Endothelial cell of umbilical vein (primary cell): Measurements from ENCODE around the gene SGSH. TPM values are rescaled to one million over a fixed set of nuclear protein-coding genes. Genes with fewer than 3 reads are reported as not detected.
"Not testable (repeated sequence)": the region's sequence is repeated elsewhere in the genome, so short reads cannot be mapped to it uniquely, and the experiment has no call there.

Experiments used
- BruUV-seq: library from RNA; stranded (reverse); fragments of 400-500 nt; replicated peaks from 2 replicates; lab custom pipeline; 2021; lab: Mats Ljungman, UMichigan
- CTCF ChIA-PET: fragments of 300-600, 350-600 bp; sonication (Branson Sonifier 250); formaldehyde crosslinking; loops from one replicate; lab custom pipeline; 2021; ENCODE audit warnings: antibody characterized with exemption, inconsistent platforms; lab: Charles Lee
- POLR2A ChIA-PET: fragments of 300-600, 350-600 bp; sonication (Branson Sonifier 250); formaldehyde crosslinking; loops from one replicate; lab custom pipeline; 2021; ENCODE audit warnings: antibody characterized with exemption, inconsistent platforms; lab: Charles Lee
- DNase-seq: peaks from one replicate; pipeline ENCODE4 v3.0.0-alpha.2; 2011; ENCODE audit warnings: low read depth, low spot score
- FAIRE-seq: peaks from 2 replicates; lab custom pipeline; 2011; peaks lifted over from hg19 to GRCh38; lab: Jason Lieb, UNC
- H2AFZ ChIP-seq: 2 replicates; pipeline ENCODE4 v1.6.0; 2012; ENCODE audit warnings: low read depth, low read length, control low read depth, inconsistent platforms
- H3K27ac ChIP-seq: 2 replicates; pipeline ENCODE4 v1.5.1; 2011; ENCODE audit warnings: low read depth, mild to moderate bottlenecking, control low read depth, low read length, moderate library complexity; ENCODE audit not compliant: insufficient read depth
- H3K27me3 ChIP-seq, 2 experiments: 2 replicates each; pipeline versions ENCODE4 v1.6.0 to v1.6.1; 2011; ENCODE audit warnings: low read length in 2 of 2, mixed read lengths in 1 of 2; ENCODE audit not compliant: control insufficient read depth in 2 of 2, insufficient read depth in 2 of 2
- H3K36me3 ChIP-seq, 2 experiments: 2 replicates in 1 of 2; 3 replicates in 1 of 2; pipeline ENCODE4 v1.5.1; 2011; ENCODE audit warnings: low read length in 2 of 2, mild to moderate bottlenecking in 1 of 2, moderate library complexity in 1 of 2; ENCODE audit not compliant: control insufficient read depth in 2 of 2, insufficient read depth in 2 of 2; ENCODE audit errors: extremely low read depth in 1 of 2
- H3K4me1 ChIP-seq: 3 replicates; pipeline ENCODE4 v1.5.1; 2011; ENCODE audit warnings: mild to moderate bottlenecking, low read length; ENCODE audit not compliant: control insufficient read depth, insufficient read depth; ENCODE audit errors: extremely low read depth
- H3K4me2 ChIP-seq: 2 replicates; pipeline ENCODE4 v1.6.1; 2011; ENCODE audit warnings: low read length, control low read depth, mixed read lengths; ENCODE audit not compliant: insufficient read depth
- H3K4me3 ChIP-seq, 3 experiments: fragments of 200-600 bp in 1 of 3; sonication (generic), shearing (Covaris generic) in 1 of 3; replicated peaks in 1 of 3; 2 replicates each; pipeline ENCODE4 v1.5.1; 2011 to 2016; ENCODE audit warnings: control low read depth in 3 of 3, low read length in 3 of 3, mild to moderate bottlenecking in 2 of 3, inconsistent platforms in 1 of 3, low read depth in 1 of 3, moderate library complexity in 1 of 3; ENCODE audit not compliant: insufficient read depth in 1 of 3
- H3K79me2 ChIP-seq: 2 replicates; pipeline ENCODE4 v1.6.0; 2012; ENCODE audit warnings: low read length, inconsistent platforms; ENCODE audit not compliant: control insufficient read depth, insufficient read depth
- H3K9ac ChIP-seq: replicated peaks from 2 replicates; pipeline ENCODE3; 2011; ENCODE audit warnings: low read length, control low read depth; ENCODE audit not compliant: insufficient read depth; ENCODE audit errors: extremely low read depth
- H3K9me1 ChIP-seq: replicated peaks from 3 replicates; pipeline ENCODE4 v1.6.0; 2011; ENCODE audit warnings: mild to moderate bottlenecking, low read length; ENCODE audit not compliant: control insufficient read depth, insufficient read depth; ENCODE audit errors: extremely low read depth
- H3K9me3 ChIP-seq: replicated peaks from 2 replicates; pipeline ENCODE4 v1.5.1; 2012; ENCODE audit warnings: low read length, inconsistent platforms; ENCODE audit not compliant: control insufficient read depth, insufficient read depth
- H4K20me1 ChIP-seq: replicated peaks from 2 replicates; pipeline ENCODE3; 2011; ENCODE audit warnings: mild to moderate bottlenecking, low read length; ENCODE audit not compliant: control insufficient read depth, insufficient read depth; ENCODE audit errors: extremely low read depth
- EZH2 ChIP-seq: IDR thresholded peaks from 2 replicates; pipeline ENCODE4 v1.6.1; 2012; ENCODE audit warnings: borderline replicate concordance, low read depth, mild to moderate bottlenecking, moderate library complexity, low read length, inconsistent platforms; ENCODE audit not compliant: severe bottlenecking
- FOS ChIP-seq: IDR thresholded peaks from 2 replicates; pipeline ENCODE4 v1.6.1; 2011; ENCODE audit warnings: mild to moderate bottlenecking, low read length, moderate library complexity, borderline replicate concordance; ENCODE audit not compliant: insufficient read depth
- GATA2 ChIP-seq: IDR thresholded peaks from 2 replicates; pipeline ENCODE4 v1.7.0; 2011; ENCODE audit warnings: low read depth, mild to moderate bottlenecking, moderate library complexity, mixed read lengths, low read length; ENCODE audit not compliant: insufficient read length, insufficient read depth
- JUN ChIP-seq: IDR thresholded peaks from 2 replicates; pipeline ENCODE4 v1.6.1; 2011; ENCODE audit warnings: borderline replicate concordance, low read depth; ENCODE audit not compliant: insufficient read length, insufficient read depth
- MYC ChIP-seq: IDR thresholded peaks from one replicate; pipeline ENCODE4 v1.6.1; 2011; ENCODE audit warnings: mild to moderate bottlenecking, low read depth, low read length
- POLR2A ChIP-seq: IDR thresholded peaks from 2 replicates; pipeline ENCODE4 v1.6.1; 2012; ENCODE audit warnings: low read depth, mild to moderate bottlenecking, control low read depth, low read length
- POLR2AphosphoS5 ChIP-seq: IDR thresholded peaks from 2 replicates; pipeline ENCODE4 v1.6.1; 2012; ENCODE audit warnings: low read depth, mild to moderate bottlenecking, control low read depth, low read length, moderate library complexity; ENCODE audit not compliant: insufficient read depth
- dilution Hi-C: fragments of 300-500 bp; cut with MboI; formaldehyde crosslinking; loops from one replicate; pipeline ENCODE4 v1.15.0; 2019; ENCODE audit warnings: low sequenced_read_pairs; ENCODE audit not compliant: extremely low pct_ligation_motif_present
- intact Hi-C: fragments of 100-400 bp; cut with micrococcal nuclease; formaldehyde crosslinking; loops from one replicate; pipeline ENCODE4 v1.10.0; 2022
- polyA plus RNA-seq, 4 experiments: library from polyadenylated mRNA; depleted of rRNA in 3 of 4; stranded (reverse) in 3 of 4; unstranded in 1 of 4; fragments of >200 nt; gene quantifications; 2 replicates each; pipeline versions ENCODE4 v1.2.1 to v1.2.3, GENCODE V29; 2011 to 2012; ENCODE audit warnings: missing spikeins in 1 of 4
- total RNA-seq: library from RNA; stranded (reverse); gene quantifications from 2 replicates; pipeline ENCODE4 v1.2.3, GENCODE V29; 2021
- TF ChIP-seq, protein P1 (sequence below): IDR thresholded peaks from 2 replicates; pipeline ENCODE4 v1.6.1; 2011; ENCODE audit not compliant: insufficient read depth, insufficient read length
- TF ChIP-seq, protein P2 (sequence below), 2 donors: IDR thresholded peaks; 1 replicate in 1 of 2; 2 replicates in 1 of 2; pipeline ENCODE4 v1.5.1; 2011; ENCODE audit warnings: low read length in 2 of 2, mild to moderate bottlenecking in 2 of 2, moderate library complexity in 2 of 2, control low read depth in 1 of 2, inconsistent platforms in 1 of 2, low read depth in 1 of 2; ENCODE audit not compliant: insufficient read depth in 1 of 2; ENCODE audit errors: extremely low read depth in 1 of 2

Gene SGSH
- total and polyA plus RNA-seq, 2 donors (not counting 3 experiments of a cell fraction or from before 2014, with no cell fraction given), result 81.4 to 217 TPM

DNA sequence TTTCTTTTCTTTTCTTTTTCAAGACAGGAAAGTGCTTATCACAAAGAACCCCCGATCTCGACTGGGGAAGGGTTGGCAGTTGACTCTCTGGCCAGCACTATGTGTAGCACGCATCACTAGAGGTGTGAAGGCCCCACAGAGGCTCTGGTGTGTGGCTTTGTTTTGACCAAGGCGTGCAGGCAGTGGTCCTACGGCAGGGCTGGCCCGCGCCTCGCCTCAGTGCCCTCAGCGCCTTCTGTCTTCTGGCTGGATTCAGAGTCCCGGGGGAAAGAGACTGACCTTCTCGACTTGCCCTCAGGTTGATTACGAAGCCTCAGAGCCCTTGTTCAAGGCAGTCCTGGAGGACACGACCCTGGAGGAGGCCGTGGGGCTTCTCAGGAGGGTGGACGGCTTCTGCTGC, 18.7 kb downstream of the SGSH start:
- H3K27ac ChIP-seq, result no peak overlapping the region
- BruUV-seq, result no TSS peak
- CTCF ChIA-PET, result no interaction called here

DNA sequence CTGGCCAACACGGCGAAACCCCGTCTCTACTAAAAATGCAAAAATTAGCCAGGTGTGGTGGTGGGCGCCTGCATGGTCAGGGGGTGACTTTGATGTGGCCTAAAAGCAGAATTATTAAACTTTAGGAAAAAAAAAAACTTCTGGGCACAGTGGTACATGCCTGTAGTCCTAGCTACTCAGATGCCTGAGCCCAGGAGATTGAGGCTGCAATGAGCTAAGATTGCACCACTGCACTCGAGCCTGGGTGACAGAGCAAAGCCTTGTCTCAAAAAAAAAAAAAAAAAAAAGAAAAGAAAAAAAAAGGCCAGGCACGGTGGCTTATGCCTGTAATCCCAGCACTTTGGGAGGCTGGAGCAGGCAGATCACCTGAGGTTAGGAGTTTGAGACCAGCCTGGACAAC, 20.8 kb downstream of the SGSH start:
- CTCF ChIA-PET, result interaction anchor here (0.6 kb wide), 1 partner anchor 167 kb away, joined by 3 read pairs; no protein-coding TSS in a partner anchor
- dilution Hi-C loops, H4K20me1 ChIP-seq, H3K79me2 ChIP-seq, H3K4me3 ChIP-seq, H3K4me1 ChIP-seq, H3K27me3 ChIP-seq, H2AFZ ChIP-seq, H3K36me3 ChIP-seq, BruUV-seq, H3K9me3 ChIP-seq, H3K9me1 ChIP-seq, H3K4me2 ChIP-seq, H3K27ac ChIP-seq, DNase-seq, H3K9ac ChIP-seq, FAIRE-seq: not testable (repeated sequence)
- intact Hi-C loops, result loop anchor here (5.0 kb wide), 1 partner anchor 63 kb away; the partner anchor contains the start of gene RNF213
- POLR2A ChIA-PET, result interaction anchor here (0.7 kb wide), 1 partner anchor 56 kb away, joined by 3 read pairs; no protein-coding TSS in a partner anchor

More for the DNA sequence above, 18.7 kb downstream of the SGSH start:
- POLR2A ChIA-PET, result no interaction called here
- TF ChIP-seq FOS (no peak), GATA2 (no peak), POLR2AphosphoS5 (no peak), MYC (no peak), EZH2 (no peak), POLR2A (no peak), JUN (no peak)
- TF ChIP-seq, protein P1, sequence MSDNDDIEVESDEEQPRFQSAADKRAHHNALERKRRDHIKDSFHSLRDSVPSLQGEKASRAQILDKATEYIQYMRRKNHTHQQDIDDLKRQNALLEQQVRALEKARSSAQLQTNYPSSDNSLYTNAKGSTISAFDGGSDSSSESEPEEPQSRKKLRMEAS, result no peak
- TF ChIP-seq, protein P2, sequence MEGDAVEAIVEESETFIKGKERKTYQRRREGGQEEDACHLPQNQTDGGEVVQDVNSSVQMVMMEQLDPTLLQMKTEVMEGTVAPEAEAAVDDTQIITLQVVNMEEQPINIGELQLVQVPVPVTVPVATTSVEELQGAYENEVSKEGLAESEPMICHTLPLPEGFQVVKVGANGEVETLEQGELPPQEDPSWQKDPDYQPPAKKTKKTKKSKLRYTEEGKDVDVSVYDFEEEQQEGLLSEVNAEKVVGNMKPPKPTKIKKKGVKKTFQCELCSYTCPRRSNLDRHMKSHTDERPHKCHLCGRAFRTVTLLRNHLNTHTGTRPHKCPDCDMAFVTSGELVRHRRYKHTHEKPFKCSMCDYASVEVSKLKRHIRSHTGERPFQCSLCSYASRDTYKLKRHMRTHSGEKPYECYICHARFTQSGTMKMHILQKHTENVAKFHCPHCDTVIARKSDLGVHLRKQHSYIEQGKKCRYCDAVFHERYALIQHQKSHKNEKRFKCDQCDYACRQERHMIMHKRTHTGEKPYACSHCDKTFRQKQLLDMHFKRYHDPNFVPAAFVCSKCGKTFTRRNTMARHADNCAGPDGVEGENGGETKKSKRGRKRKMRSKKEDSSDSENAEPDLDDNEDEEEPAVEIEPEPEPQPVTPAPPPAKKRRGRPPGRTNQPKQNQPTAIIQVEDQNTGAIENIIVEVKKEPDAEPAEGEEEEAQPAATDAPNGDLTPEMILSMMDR (IDR thresholded peaks at IDR 0.05; ENCODE audit: extremely low read depth in 1 of 2, insufficient read depth in 1 of 2, low read depth in 1 of 2, low read length in 2 of 2), result no peak
- Histone ChIP-seq H3K4me1 (no peaks in the 10 kb centered on the region), H3K9me1 (no peaks in the 10 kb centered on the region), H2AFZ (no peak overlapping the region), H3K4me3 (no peak overlapping the region), H3K9me3 (no peaks in the 10 kb centered on the region), H3K27me3 (no peaks in the 10 kb centered on the region), H4K20me1 (no peaks in the 10 kb centered on the region), H3K36me3 (no peaks in the 10 kb centered on the region), H3K9ac (no peak overlapping the region), H3K79me2 (no peaks in the 10 kb centered on the region), H3K4me2 (no peak overlapping the region)
- FAIRE-seq (no peak), DNase-seq (no peak)
- intact Hi-C loops, result no loop called here
- dilution Hi-C loops, result no loop called here
